HTR-8/SVneo (cell line): ENCODE data around the gene LMCD1.

ENCODE experiments used
- DNase-seq: peaks from one replicate; pipeline ENCODE4 v3.0.0; 2011; ENCODE audit warnings: low spot score, mixed read lengths; ENCODE audit not compliant: insufficient read length
- FAIRE-seq: peaks from 2 replicates; lab custom pipeline; 2011; peaks lifted over from hg19 to GRCh38; lab: Jason Lieb, UNC

The LMCD1 gene

GRCh38 chr3:8501371-8502131, at the start of gene LMCD1:
LMCD1 (plus strand) TSS chr3:8501823; CDS start chr3:8501939, 116 bp downstream.
- DNase-seq (peak; percentile 91), FAIRE-seq (peak; percentile 82)

GRCh38 chr3:8452112-8452511, 49.5 kb upstream of the LMCD1 start:
- FAIRE-seq (no peak), DNase-seq (no peak)

- no peak for DNase-seq
- no peak for FAIRE-seq
Observed at GRCh38 chr3:8453153-8453552, 48.5 kb upstream of the LMCD1 start.

GRCh38 chr3:8455526-8456411, 45.9 kb upstream of the LMCD1 start:
- DNase-seq (no peak), FAIRE-seq (no peak)

- no peak for FAIRE-seq
- DNase-seq, result no peak
Observed at GRCh38 chr3:8456412-8456811, 45.2 kb upstream of the LMCD1 start.

GRCh38 chr3:8457039-8457438, 44.6 kb upstream of the LMCD1 start:
- no peak for FAIRE-seq
- DNase-seq, result no peak

GRCh38 chr3:8458238-8458661, 43.4 kb upstream of the LMCD1 start:
- FAIRE-seq, result no peak
- DNase-seq, result no peak

- DNase-seq (no peak), FAIRE-seq (no peak)
Observed at GRCh38 chr3:8458711-8459110, 42.9 kb upstream of the LMCD1 start.

- no peak for DNase-seq
- no peak for FAIRE-seq
Observed at GRCh38 chr3:8460050-8460708, 41.4 kb upstream of the LMCD1 start.

- DNase-seq (no peak), FAIRE-seq (no peak)
Observed at GRCh38 chr3:8460815-8461456, 40.7 kb upstream of the LMCD1 start.

- FAIRE-seq (no peak), DNase-seq (no peak)
Observed at GRCh38 chr3:8464668-8465067, 37.0 kb upstream of the LMCD1 start.

- no peak for FAIRE-seq
Observed at GRCh38 chr3:8466526-8466925, 35.1 kb upstream of the LMCD1 start.

GRCh38 chr3:8470801-8471200, 30.8 kb upstream of the LMCD1 start:
- FAIRE-seq (no peak), DNase-seq (no peak)

More at GRCh38 chr3:8466526-8466925, 35.1 kb upstream of the LMCD1 start:
- DNase-seq, result no peak

GRCh38 chr3:8472549-8472948, 29.1 kb upstream of the LMCD1 start:
- FAIRE-seq (no peak), DNase-seq (no peak)

- DNase-seq (no peak), FAIRE-seq (no peak)
Observed at GRCh38 chr3:8473029-8473428, 28.6 kb upstream of the LMCD1 start.

- FAIRE-seq (no peak), DNase-seq (no peak)
Observed at GRCh38 chr3:8473990-8474389, 27.6 kb upstream of the LMCD1 start.

GRCh38 chr3:8474991-8475390, 26.6 kb upstream of the LMCD1 start:
- FAIRE-seq, result peak; percentile 64
- DNase-seq, result no peak

- FAIRE-seq, result no peak
- no peak for DNase-seq
Observed at GRCh38 chr3:8480699-8481098, 20.9 kb upstream of the LMCD1 start.

GRCh38 chr3:8481380-8481779, 20.2 kb upstream of the LMCD1 start:
- DNase-seq, result no peak
- FAIRE-seq, result no peak

GRCh38 chr3:8482263-8482662, 19.4 kb upstream of the LMCD1 start:
- FAIRE-seq, result no peak
- DNase-seq, result no peak
